Esophagus muscularis mucosa (tissue), 4 donors: Measurements from ENCODE around the gene ZFAND6. TPM values are rescaled to one million over a fixed set of nuclear protein-coding genes. Genes with fewer than 3 reads are reported as not detected.

ENCODE experiments used
- DNase-seq: peaks from one replicate; pipeline ENCODE4 v3.0.0-alpha.2; 2017; ENCODE audit errors: extremely low spot score
- H3K27ac ChIP-seq, 4 donors: fragments of 200-600 bp; sonication (generic); replicated peaks in 1 of 4; 1 replicate in 3 of 4; 2 replicates in 1 of 4; pipeline ENCODE4 v1.5.1; 2016 to 2019; ENCODE audit warnings: mild to moderate bottlenecking in 1 of 4
- H3K27me3 ChIP-seq, 4 donors: fragments of 200-600 bp; sonication (generic); one replicate each; pipeline versions ENCODE4 v1.5.1 to v1.6.0; 2016 to 2019
- H3K36me3 ChIP-seq, 4 donors: fragments of 200-600 bp; sonication (generic); one replicate each; pipeline ENCODE4 v1.5.1; 2016 to 2019
- H3K4me1 ChIP-seq, 4 donors: fragments of 200-600 bp; sonication (generic); one replicate each; pipeline ENCODE4 v1.5.1; 2016 to 2019
- H3K4me3 ChIP-seq, 4 donors: fragments of 200-600 bp; sonication (generic); 1 replicate in 2 of 4; 2 replicates in 2 of 4; pipeline ENCODE4 v1.5.1; 2016 to 2019; ENCODE audit warnings: mild to moderate bottlenecking in 4 of 4, moderate library complexity in 1 of 4
- H3K9me3 ChIP-seq, 4 donors: fragments of 200-600 bp; sonication (generic); 1 replicate in 3 of 4; 2 replicates in 1 of 4; pipeline ENCODE4 v1.5.1; 2016 to 2019
- EP300 ChIP-seq: sonication (generic); formaldehyde crosslinking; IDR thresholded peaks from one replicate; pipeline ENCODE4 v1.6.1; 2017; ENCODE audit warnings: antibody characterized with exemption
- POLR2A ChIP-seq: fragments of 450-650 bp; IDR thresholded peaks from one replicate; pipeline ENCODE4 v1.6.1; 2017; ENCODE audit warnings: antibody characterized with exemption, moderate library complexity, mild to moderate bottlenecking, low read depth
- POLR2AphosphoS5 ChIP-seq, 2 donors: sonication (generic); formaldehyde crosslinking; IDR thresholded peaks; one replicate each; pipeline ENCODE4 v1.6.1; 2017; ENCODE audit warnings: antibody characterized with exemption in 2 of 2
- WGBS: methylation state at CpG from one replicate; pipeline ENCODE4 v1.1.5; 2018; 5-methylcytosine and 5-hydroxymethylcytosine counted together
- intact Hi-C: fragments of 100-400 bp; cut with DNase I; formaldehyde crosslinking; loops from one replicate; pipeline ENCODE4 v1.15.1; 2023
- total RNA-seq, 4 donors: library from RNA; depleted of rRNA; stranded (reverse); fragments of >200 nt; gene quantifications; one replicate each; pipeline versions ENCODE4 v1.1.0 to v1.2.1, GENCODE V29; 2016
- TF ChIP-seq, protein P1 (sequence below), 3 experiments: fragments of 200-600 bp in 2 of 3; fragments of 450-650 bp in 1 of 3; sonication (generic) in 2 of 3; IDR thresholded peaks; one replicate each; pipeline ENCODE4 v1.5.1; 2017 to 2019; ENCODE audit warnings: antibody characterized with exemption in 3 of 3, mild to moderate bottlenecking in 2 of 3, moderate library complexity in 1 of 3

ZFAND6 gene
- total RNA-seq, 4 donors from 2014 or later: 80.2 to 134 (median 107) TPM

DNA sequence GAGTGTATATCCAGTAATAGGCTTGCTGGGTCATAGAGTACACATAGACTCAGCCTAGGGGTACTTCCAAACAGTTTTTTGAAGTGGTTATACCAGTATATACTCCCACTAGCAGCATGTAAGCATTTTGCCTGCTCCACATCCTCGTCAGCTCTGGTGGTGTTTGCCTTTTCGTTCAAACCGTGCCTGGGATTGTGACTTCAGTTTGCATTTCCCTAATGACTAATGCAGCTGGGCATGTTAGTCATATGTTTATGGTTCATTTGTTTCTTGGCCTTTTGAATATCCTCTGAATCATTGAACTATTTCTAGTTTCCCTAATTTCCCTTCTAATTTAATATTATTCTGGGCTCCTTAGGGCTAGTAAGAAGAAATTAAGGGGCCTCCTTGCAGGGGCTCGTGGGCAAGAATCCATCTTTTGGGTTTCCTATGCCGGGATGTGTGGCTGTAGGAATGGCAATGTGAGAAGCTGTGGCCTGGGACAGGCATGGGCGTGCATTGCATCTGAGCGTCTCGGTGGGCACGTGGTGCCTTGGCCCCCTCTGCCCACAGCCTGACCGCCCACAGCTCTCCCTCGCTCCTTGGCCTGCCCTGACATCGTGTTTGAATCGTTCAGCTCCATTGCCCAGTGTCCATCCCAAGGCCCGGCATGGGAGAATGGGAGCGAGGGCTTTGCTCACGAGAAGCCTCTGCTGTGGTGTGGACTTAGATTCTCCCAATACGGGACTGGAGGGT lies 119.7 kb downstream of the ZFAND6 start:
- Histone ChIP-seq H3K27me3 (no peaks in the 10 kb centered on the region), H3K4me1 (peaks cover 0 to 12% (median 7%) of the 10 kb centered on the region in 4 donors), H3K4me3 (no peak overlapping the region), H3K9me3 (no peaks in the 10 kb centered on the region), H3K36me3 (peaks cover 17 to 88% (median 47%) of the 10 kb centered on the region in 4 donors), H3K27ac (peak overlapping the region in 1 of 4 donors; percentile 48)
- DNase-seq: no peak
- TF ChIP-seq, protein P1, sequence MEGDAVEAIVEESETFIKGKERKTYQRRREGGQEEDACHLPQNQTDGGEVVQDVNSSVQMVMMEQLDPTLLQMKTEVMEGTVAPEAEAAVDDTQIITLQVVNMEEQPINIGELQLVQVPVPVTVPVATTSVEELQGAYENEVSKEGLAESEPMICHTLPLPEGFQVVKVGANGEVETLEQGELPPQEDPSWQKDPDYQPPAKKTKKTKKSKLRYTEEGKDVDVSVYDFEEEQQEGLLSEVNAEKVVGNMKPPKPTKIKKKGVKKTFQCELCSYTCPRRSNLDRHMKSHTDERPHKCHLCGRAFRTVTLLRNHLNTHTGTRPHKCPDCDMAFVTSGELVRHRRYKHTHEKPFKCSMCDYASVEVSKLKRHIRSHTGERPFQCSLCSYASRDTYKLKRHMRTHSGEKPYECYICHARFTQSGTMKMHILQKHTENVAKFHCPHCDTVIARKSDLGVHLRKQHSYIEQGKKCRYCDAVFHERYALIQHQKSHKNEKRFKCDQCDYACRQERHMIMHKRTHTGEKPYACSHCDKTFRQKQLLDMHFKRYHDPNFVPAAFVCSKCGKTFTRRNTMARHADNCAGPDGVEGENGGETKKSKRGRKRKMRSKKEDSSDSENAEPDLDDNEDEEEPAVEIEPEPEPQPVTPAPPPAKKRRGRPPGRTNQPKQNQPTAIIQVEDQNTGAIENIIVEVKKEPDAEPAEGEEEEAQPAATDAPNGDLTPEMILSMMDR (IDR thresholded peaks at IDR 0.05): no peak
- no peak for TF ChIP-seq POLR2AphosphoS5 (IDR thresholded peaks at IDR 0.05)
- no peak for TF ChIP-seq POLR2A
- no peak for TF ChIP-seq EP300
- WGBS: 78% methylated on average over 15 of the region's 17 CpGs
- intact Hi-C loops: no loop called here

DNA sequence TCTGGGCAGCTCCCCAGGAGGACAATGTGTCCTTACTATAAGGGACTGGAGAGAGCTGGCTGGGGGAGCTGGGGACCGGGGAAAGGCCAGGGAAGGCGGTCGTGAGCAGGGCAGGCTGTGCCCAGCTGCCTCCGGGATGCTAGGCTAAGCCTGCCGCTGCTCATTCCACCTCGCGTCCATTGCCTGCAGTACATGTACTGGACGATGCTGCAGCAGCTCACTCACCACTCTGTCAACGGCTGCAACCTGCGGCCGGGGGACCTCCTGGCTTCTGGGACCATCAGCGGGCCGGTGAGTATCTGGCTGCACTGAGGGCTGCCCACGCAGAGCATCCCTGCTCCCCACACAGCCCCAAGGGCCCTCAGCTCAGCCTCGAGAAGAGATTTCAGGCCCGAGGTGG lies 120.5 kb downstream of the ZFAND6 start:
- intact Hi-C loops: no loop called here
- 95% methylated on average over 10 of the region's 16 CpGs for WGBS
- peaks cover 19 to 89% (median 46%) of the 10 kb centered on the region in 4 donors for H3K36me3 ChIP-seq
- DNase-seq: no peak
- peaks cover 0 to 5% (median under 1%) of the 10 kb centered on the region in 4 donors for H3K4me1 ChIP-seq
- no peaks in the 10 kb centered on the region for H3K27me3 ChIP-seq
- H3K27ac ChIP-seq: no peak overlapping the region
- no peak for TF ChIP-seq EP300
- TF ChIP-seq POLR2AphosphoS5 (IDR thresholded peaks at IDR 0.05): no peak
- TF ChIP-seq, protein P1 (IDR thresholded peaks at IDR 0.05): no peak
- TF ChIP-seq POLR2A: no peak
- no peak overlapping the region for H3K4me3 ChIP-seq
- no peaks in the 10 kb centered on the region for H3K9me3 ChIP-seq

DNA sequence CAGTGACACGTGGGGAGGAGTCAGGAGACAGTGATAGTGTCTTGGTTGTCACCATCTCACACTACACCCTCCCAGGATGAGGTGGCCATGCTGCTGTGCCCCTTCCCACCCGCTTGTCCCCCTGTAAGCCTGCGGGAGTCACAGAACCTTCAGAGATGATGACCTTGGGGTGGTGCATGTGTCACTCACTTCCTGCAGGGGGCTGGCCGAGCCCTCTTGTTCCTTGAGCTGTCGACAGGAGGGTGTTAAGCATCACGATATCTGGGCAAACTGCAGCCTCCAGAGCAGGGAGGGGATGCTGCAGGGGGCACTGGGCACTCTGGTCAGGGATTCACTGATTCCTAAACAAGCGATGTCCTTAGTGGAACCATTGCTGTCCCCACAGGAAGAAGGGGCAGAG lies 121.0 kb downstream of the ZFAND6 start:
- DNase-seq: no peak
- H3K4me3 ChIP-seq: no peak overlapping the region
- intact Hi-C loops: no loop called here
- H3K27me3 ChIP-seq: no peaks in the 10 kb centered on the region
- no peak overlapping the region for H3K27ac ChIP-seq
- peaks cover 20 to 89% (median 48%) of the 10 kb centered on the region in 4 donors for H3K36me3 ChIP-seq
- 69% methylated on average over 2 of the region's 7 CpGs for WGBS
- TF ChIP-seq, protein P1 (IDR thresholded peaks at IDR 0.05): no peak
- TF ChIP-seq POLR2AphosphoS5 (IDR thresholded peaks at IDR 0.05): no peak
- no peak for TF ChIP-seq POLR2A
- no peak for TF ChIP-seq EP300
- peaks cover 0 to 5% (median 0%) of the 10 kb centered on the region in 4 donors for H3K4me1 ChIP-seq
- no peaks in the 10 kb centered on the region for H3K9me3 ChIP-seq

DNA sequence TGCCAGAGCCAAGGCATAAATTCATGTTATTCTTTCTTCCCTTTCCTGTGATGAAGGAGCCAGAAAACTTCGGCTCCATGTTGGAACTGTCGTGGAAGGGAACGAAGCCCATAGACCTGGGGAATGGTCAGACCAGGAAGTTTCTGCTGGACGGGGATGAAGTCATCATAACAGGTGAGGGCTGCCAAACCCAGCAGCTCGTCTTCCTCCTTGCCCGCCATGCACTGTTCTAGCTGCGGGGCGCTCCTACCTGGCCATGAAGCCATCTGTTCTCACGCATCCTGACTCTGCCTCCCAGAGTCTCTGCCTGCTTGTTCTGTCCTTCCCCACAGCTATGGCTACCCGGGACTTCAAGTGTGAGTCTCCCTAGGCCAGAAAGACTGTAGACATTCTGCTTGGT lies 121.5 kb downstream of the ZFAND6 start:
- Histone ChIP-seq H3K9me3 (no peaks in the 10 kb centered on the region), H3K4me3 (no peak overlapping the region), H3K27ac (no peak overlapping the region), H3K27me3 (no peaks in the 10 kb centered on the region), H3K4me1 (peaks cover 0 to 5% (median 0%) of the 10 kb centered on the region in 4 donors), H3K36me3 (peaks cover 24 to 89% (median 54%) of the 10 kb centered on the region in 4 donors)
- DNase-seq: no peak
- 94% methylated on average over 6 of the region's 10 CpGs for WGBS
- TF ChIP-seq POLR2AphosphoS5 (IDR thresholded peaks at IDR 0.05): no peak
- no peak for TF ChIP-seq POLR2A
- intact Hi-C loops: no loop called here

DNA sequence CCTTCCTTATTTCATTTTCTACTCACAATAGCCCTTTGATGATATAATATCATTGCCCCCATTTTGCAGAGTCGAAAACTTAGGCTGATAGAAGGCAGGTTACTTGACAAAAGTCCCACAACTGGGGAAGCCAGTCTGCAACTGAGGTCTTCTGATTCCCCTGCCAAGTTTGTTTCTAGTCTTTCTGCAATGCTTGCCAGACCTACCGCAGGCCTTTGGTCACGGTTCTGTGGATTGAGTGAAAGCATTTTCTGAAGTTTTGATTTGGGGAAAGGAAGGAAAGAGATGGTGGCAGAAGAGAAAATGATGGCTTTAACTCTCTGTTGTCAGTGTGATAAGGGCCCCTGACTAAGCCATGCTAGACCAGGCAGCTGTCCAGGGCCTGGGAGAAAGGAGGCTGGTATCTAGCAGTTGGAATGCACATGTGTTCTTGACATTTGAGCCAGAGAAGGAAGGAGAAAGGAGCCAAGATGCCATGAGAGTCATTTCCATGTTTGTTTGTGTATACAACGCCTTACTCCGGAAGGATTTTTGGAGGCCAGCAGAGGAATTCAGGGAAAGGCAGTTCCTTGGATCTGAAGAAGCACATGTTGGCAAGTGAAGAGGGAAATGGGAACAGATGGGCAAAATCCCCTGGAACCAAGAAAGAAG lies 123.3 kb downstream of the ZFAND6 start:
- H3K27ac ChIP-seq: no peak overlapping the region

More for the DNA sequence above, 123.3 kb downstream of the ZFAND6 start:
- no peak for DNase-seq
- 64% methylated on average over 5 of the region's 5 CpGs for WGBS
- H3K36me3 ChIP-seq: peaks cover 40 to 91% (median 60%) of the 10 kb centered on the region in 4 donors
- TF ChIP-seq POLR2A (no peak), EP300 (no peak), POLR2AphosphoS5 (IDR thresholded peaks at IDR 0.05) (no peak)
- TF ChIP-seq, protein P1 (IDR thresholded peaks at IDR 0.05): no peak
- peaks cover 0 to 5% (median 0%) of the 10 kb centered on the region in 4 donors for H3K4me1 ChIP-seq
- H3K9me3 ChIP-seq: no peaks in the 10 kb centered on the region
- H3K4me3 ChIP-seq: no peak overlapping the region
- intact Hi-C loops: no loop called here
- no peaks in the 10 kb centered on the region for H3K27me3 ChIP-seq
